GM21515 (cell line): ENCODE data around the gene NOPCHAP1.

Experiments used
- ATAC-seq: cut with Tn5 transposase; IDR thresholded peaks from one replicate; pipeline ENCODE4 v1.9.1; 2021; ENCODE audit not compliant: unreplicated experiment

Gene NOPCHAP1

GRCh38 chr12:105018012-105018411 is 31.9 kb downstream of the NOPCHAP1 start:
- no peak for ATAC-seq

- no peak for ATAC-seq
These were observed 32.7 kb downstream of the NOPCHAP1 start for GRCh38 chr12:105018776-105019175.

- no peak for ATAC-seq
These were observed 34.3 kb downstream of the NOPCHAP1 start for GRCh38 chr12:105020241-105020962.

GRCh38 chr12:105024928-105025327 is 38.8 kb downstream of the NOPCHAP1 start:
- no peak for ATAC-seq

- no peak for ATAC-seq
These were observed 39.8 kb downstream of the NOPCHAP1 start for GRCh38 chr12:105025890-105026289.

GRCh38 chr12:105026411-105026810 is 40.3 kb downstream of the NOPCHAP1 start:
- no peak for ATAC-seq

GRCh38 chr12:105030820-105031807 is 45.0 kb downstream of the NOPCHAP1 start:
- ATAC-seq, result peak; percentile 88

GRCh38 chr12:105032703-105033357 is 46.7 kb downstream of the NOPCHAP1 start:
- ATAC-seq, result no peak

- ATAC-seq, result no peak
These were observed 47.7 kb downstream of the NOPCHAP1 start for GRCh38 chr12:105033851-105034250.
